HG02571 (cell line): ENCODE results near the gene SOCS2.
"Not testable (repeated sequence)": the region's sequence is repeated elsewhere in the genome, so short reads cannot be mapped to it uniquely, and the experiment has no call there.

ENCODE experiments used
- ATAC-seq: cut with Tn5 transposase; IDR thresholded peaks from one replicate; pipeline ENCODE4 v1.9.1; 2021; ENCODE audit warnings: mild to moderate bottlenecking, moderate library complexity; ENCODE audit not compliant: unreplicated experiment

The SOCS2 gene

GRCh38 chr12:93571925-93572711 is at the start of gene SOCS2:
TSS of gene SOCS2 (plus strand) at chr12:93572675. CDS start at chr12:93572898, 223 bp downstream.
- no peak for ATAC-seq

GRCh38 chr12:93524386-93525133 is 47.9 kb upstream of the SOCS2 start:
- ATAC-seq: no peak

GRCh38 chr12:93526786-93527428 is 45.6 kb upstream of the SOCS2 start:
- ATAC-seq: no peak

GRCh38 chr12:93530358-93530757 is 42.1 kb upstream of the SOCS2 start:
- ATAC-seq: no peak

- no peak for ATAC-seq
These were observed 39.2 kb upstream of the SOCS2 start for GRCh38 chr12:93533310-93533709.

GRCh38 chr12:93536111-93536765 is 36.2 kb upstream of the SOCS2 start:
- ATAC-seq: peak; percentile 23

- ATAC-seq: peak; percentile 71
These were observed 35.5 kb upstream of the SOCS2 start for GRCh38 chr12:93536766-93537488.

GRCh38 chr12:93537769-93538168 is 34.7 kb upstream of the SOCS2 start:
- no peak for ATAC-seq

GRCh38 chr12:93539821-93540220 is 32.7 kb upstream of the SOCS2 start:
- ATAC-seq: no peak

- no peak for ATAC-seq
These were observed 32.0 kb upstream of the SOCS2 start for GRCh38 chr12:93540466-93540865.

- ATAC-seq: no peak
These were observed 30.8 kb upstream of the SOCS2 start for GRCh38 chr12:93541578-93542225.

GRCh38 chr12:93547778-93548177 is 24.7 kb upstream of the SOCS2 start:
- no peak for ATAC-seq

GRCh38 chr12:93549174-93549573 is 23.3 kb upstream of the SOCS2 start:
- ATAC-seq: no peak

- ATAC-seq: no peak
These were observed 21.5 kb upstream of the SOCS2 start for GRCh38 chr12:93550748-93551611.

- ATAC-seq: no peak
These were observed 20.0 kb upstream of the SOCS2 start for GRCh38 chr12:93552427-93552826.

- ATAC-seq: not testable (repeated sequence)
These were observed 14.6 kb upstream of the SOCS2 start for GRCh38 chr12:93557879-93558278.

- not testable (repeated sequence) for ATAC-seq
These were observed 13.8 kb upstream of the SOCS2 start for GRCh38 chr12:93558685-93559084.

- ATAC-seq: no peak
These were observed 8.5 kb upstream of the SOCS2 start for GRCh38 chr12:93563807-93564538.
